HG02981 (cell line): ENCODE measurements around the gene YY1.
A peak's percentile ranks its signal among the peaks of the same experiment; 100 is the strongest.
"Not testable (repeated sequence)": the region's sequence is repeated elsewhere in the genome, so short reads cannot be mapped to it uniquely, and the experiment has no call there.

Experiments
- ATAC-seq: cut with Tn5 transposase; IDR thresholded peaks from one replicate; pipeline ENCODE4 v1.9.1; 2021; ENCODE audit warnings: mild to moderate bottlenecking, moderate library complexity; ENCODE audit not compliant: unreplicated experiment

YY1 gene

DNA sequence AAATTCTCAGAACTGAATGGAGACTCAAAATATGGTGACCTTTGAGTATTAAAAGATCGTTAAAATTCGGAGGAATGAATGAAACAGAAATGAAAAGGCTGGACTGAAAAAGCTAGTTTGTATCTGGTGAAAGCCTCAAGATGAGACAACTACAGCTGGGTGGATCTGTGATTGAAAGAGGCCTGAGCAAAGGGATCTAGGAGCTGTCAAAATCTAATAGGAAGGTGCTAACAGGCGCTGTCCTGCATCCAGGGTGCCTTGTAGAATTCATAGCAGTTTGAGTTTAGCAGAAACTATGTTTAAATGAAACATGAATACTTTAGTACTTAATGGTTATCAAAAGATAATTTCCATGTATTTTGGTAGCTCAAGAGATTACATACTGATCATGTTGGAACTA, 2.3 kb downstream of the YY1 start:
- no peak for ATAC-seq

DNA sequence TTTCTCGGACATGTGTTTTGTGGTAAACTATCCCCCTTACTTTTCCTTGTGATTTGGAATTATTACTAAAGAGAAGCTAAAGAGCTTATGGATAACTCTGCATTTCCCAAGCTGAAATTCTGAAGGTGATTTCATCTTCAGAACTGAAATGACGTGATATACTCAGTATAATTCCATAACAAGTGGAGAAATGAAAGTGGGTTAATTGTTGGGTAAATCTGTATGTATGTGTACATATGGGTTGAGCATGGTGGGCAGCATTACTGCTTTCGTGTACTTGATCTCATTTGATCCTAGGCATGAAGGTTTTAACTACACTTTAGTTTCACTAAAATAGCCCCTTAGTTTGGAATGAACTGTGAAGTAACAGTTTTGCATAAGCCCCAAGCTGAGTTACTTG, 4.1 kb downstream of the YY1 start:
- ATAC-seq: no peak

DNA sequence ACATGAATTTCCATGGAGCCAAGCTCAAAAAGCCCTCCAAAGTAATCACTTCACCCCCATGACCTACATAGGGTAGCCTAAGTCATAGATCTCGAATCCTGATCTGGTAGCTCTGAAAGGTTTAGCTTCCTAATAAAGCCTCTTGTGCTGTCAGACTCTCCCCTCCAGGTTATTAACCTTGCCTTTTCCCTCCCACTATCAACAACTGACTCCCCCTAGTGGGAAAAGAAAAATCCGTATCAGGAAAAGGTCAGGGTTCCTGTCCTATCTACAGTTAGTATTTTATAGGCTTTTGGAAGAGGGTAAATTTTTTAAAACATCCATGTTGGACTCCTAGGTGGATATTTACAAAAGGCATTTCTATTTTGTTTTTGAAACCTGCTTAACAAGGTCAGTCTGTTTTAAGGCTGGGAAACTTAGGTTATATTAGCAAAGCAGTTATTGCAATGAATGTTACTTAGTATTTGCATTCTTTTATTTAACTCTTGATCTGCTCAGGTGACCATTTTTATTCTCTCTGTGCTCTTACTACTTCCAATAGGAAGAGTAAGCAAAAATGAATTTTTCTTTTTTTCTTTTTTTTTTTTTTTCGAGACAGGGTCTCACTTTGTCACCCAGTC, 8.0 kb downstream of the YY1 start:
- ATAC-seq: no peak

DNA sequence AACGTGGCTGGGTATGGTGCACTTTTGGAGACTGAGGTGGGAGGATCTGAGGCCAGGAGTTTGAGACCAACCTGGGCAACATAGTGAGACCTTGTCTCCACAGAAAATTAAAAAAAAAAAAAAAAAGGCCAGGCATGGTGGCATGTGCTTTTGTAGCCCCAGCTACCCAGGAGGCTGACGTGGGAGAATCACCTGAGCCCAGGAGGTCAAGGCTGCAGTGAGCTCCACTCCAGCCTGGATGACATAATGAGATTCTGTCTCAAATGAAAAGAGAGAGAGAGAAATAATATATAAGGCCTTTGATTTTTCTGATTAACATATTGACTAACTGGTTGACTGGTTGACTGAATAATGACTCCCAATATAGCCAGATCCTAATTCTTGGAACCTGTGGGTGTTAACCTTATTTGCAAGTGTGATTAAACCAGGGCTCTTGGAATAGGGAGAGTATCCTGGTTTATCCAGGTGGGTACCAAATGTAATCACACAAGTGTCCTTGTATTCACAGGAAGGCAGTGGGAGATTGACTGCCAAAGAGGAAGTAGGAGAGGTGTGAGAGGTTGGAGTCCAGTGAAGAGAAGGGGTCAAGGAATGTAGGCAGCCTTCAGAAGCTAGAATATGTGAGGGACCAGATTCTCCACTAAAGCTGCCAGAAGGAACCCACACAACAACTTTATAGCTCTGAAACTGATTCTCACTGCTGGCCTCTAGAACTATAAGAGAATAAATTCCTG, 12.0 kb downstream of the YY1 start:
- ATAC-seq: no peak

DNA sequence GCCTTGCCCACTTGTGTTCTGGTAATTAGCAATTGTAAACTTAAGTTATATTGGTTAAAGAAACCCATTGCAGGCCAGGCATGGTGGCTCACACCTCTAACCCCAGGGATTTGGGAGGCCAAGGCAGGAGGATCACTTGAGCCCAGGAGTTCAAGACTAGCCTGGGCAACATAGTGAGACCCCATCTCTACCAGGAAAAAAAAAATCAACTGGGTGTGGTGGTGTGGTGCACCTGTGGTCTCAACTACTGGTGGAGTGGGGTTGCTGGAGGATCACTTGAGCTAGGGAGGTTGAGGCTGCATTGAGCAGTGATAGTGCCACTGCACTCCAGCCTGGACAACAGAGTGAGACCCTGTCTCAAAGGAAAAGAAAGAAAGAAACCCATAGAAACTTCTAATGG, 13.7 kb downstream of the YY1 start:
- no peak for ATAC-seq

DNA sequence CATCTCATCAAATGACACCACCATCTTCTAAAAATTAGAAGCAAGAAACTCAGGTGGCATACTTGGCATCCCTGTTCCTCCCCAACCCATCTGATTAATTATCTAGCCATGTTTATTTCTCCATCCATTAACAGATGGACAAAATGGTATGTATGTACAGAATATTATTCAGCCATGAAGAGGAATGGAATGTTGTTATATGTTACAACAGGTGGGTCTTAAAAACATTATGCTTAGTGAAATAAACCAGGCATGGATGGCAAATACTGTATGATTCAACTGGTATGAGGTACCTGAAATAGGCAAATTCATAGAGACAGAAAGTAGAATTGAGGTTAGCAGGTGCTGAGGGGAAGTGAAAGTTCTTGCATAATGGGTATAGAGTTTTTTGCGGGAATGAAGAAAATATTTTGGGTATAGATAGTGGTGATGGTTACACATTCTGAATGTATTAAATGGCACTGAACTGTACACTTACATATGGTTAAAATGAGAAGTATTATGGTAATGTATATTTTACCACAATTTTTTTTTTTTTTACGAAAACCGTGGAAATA, 17.5 kb downstream of the YY1 start:
- peak; percentile 79 for ATAC-seq

DNA sequence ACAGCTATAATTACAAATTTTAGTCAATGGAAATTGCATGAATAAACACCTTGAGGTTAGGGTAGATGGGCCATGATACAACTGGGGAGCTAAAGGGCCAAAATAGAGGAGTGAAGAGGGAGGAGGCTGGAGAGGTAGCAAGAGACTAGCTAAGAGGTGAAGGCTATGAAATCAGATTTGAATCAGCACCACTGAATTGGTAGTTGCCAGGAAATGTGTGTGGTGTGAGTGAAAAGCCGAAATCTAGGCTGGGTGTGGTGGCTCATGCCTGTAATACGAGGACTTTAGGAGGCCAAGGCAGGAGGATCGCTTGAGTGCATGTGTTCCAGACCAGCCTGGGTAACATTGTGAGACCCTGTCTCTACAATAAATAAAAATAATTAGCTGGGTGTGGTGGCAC, 22.7 kb downstream of the YY1 start:
- no peak for ATAC-seq

DNA sequence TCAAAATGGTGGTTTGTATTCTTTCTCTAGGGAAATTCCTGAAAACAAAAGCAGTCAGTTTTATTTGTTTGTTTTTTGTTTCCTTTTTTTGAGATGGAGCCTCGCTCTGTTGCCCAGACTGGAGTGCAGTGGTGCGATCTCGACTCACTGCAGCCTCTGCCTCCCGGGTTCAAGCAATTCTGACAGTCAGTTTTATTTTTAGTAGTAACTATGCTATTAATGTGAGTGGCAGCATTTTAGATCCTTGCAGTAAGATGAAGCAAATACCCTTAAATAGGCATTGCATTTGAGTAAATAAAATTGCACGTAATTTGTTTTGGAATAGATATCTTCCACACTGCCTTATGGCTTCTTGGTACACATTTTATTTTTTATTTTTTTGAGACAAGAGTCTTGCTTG, 23.6 kb downstream of the YY1 start:
- no peak for ATAC-seq

DNA sequence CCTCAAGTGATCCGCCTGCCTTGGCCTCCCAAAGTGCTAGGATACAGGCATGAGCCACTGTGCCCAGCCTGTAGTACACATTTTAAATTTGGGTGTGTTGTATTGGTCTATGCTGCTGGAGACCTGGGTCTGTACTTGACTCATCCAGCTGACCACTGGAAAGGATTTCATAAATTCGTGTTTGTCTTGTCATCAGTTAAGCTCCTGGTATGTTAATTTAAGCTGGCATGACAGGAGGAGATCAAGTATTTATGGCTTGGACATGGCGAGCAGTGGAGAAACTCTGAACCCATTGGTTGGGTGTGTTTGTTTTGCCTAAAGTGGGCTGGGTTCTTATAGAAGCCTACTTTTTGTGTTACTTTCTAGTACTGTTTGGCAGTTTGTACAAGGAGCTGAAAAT, 24.2 kb downstream of the YY1 start:
- ATAC-seq: no peak

DNA sequence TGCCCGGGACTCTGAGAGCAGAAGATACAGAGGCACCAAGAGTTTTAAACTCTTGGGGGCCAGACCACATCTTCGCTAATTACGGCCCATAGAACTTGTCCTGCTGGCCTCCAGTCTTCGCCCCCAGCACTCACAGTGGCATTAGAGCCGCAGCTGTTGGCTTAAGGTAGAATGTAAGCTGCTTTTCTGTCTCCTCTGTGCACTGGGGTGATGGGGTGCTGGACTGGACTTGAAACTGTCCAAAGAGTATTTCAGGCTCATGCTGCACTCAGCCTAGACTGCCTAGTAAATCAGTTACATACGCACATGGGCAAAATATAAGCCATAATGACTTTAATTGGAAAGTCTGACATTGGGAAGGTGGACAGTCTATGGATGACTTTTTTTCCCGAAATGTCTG, 29.0 kb downstream of the YY1 start:
- no peak for ATAC-seq

DNA sequence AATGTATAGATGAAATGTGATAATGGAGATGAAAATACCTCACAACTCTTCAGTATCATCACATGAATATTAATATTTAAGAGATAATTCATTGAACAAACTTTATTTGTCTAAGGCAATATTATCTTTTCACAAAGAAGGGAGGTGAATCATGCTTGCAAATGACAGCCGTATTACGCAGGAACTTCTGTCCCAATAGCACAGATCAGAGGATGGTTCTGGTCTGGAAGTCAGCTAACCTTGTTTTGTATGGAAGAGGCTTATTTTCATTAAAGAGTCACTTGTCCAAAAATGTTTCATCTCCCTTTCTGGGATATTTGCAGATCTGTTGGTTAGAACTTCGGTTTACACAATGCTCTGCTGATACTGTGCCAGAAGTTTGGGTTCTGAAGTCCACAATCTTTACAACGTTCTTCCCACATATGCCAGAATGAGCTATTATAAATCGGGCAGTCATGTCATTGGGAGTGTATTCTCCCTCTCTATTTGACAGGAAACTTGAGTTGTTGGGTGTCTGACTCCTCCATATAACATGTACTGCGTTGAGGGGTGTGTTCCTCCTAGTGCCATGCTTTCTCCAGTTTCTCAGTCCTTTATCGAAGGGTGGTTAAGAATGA, 29.8 kb downstream of the YY1 start:
- ATAC-seq: no peak

DNA sequence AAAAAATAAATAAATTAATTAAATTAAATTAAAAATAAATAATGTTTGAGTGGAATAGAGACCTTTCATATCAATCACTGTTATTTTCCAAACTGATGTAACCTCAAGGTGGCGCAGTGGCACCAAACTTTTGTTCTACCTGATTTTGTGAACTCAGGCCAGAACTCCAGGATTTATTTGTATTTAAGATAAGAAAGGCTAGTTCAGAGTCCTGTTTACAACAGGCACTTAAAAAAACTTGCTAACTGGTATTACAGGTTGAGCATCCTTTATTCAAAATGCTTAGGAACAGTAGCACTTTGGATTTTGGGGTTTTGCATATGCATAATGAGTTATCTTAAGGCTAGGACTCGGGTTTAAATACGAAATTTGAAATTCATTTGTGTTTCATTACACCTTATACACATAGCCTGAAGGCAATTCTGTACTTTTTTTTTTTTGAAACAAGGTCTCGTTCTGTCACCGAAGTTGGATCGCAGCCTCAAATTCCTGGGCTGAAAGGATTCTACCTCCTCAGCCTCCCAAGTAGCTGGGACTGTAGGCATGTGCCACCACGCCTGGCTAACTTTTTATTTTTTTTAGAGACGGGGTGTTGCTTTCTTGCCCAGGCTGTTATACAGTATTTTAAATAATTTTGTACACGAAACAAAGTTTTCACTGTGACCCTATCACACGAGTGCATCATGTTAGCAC, 32.4 kb downstream of the YY1 start:
- no peak for ATAC-seq

DNA sequence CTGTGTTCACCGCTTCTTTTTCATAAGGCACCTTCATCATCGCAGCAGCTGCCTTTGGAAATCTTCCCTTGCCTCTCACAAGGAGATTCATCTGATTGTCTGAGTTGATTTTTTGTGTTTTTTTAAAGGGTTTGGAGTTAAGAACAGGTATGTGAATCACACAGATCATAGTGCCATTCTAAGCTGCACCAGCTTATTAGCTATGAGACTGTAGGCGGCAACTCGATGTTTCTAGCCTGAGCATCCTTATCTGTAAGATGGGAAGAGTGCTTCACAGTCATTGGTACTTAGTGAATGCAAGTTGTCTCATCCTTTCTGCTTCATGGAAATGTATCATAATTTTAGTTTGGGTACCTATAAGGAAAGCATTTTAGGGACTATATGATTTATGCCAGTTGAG, 35.3 kb downstream of the YY1 start:
- no peak for ATAC-seq

DNA sequence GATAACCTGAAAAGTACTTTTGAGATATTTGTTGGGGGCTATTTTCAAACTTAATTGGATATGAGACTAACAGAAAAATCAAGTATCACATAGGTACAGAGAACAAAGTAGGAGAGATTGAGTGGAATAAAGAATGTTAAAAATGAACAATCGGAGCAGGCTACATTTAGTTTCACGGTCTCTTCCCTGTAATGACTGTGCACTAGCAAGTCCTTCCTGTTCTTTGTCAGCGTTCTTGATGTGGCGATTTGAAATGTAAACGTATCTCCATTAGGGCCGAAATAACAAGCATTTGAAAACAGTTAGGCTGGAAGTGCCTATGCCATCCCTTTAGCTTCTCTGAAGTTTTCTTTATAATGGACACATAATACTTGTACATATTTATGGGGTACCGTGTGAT, 36.3 kb downstream of the YY1 start:
- ATAC-seq: no peak

DNA sequence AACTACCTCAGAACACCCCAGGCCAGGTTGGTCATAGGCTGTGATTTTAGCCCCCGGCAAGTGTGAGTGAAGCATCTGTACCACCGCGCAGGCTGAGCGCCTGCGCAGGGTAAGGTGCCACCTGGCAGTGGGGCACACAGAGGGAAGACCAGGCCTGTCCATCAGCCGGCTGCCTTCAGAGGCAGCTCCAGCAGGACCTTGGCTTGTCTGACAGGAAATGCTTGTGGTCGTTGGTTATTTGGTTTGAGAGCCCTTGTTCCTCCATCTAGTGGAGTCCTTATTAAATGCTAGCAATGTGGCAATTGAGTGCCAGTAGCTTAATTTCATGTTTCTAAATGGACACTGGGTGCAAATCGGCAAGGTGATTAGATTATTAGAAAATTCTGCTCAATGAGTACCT, 39.8 kb downstream of the YY1 start:
- ATAC-seq: peak; percentile 66

DNA sequence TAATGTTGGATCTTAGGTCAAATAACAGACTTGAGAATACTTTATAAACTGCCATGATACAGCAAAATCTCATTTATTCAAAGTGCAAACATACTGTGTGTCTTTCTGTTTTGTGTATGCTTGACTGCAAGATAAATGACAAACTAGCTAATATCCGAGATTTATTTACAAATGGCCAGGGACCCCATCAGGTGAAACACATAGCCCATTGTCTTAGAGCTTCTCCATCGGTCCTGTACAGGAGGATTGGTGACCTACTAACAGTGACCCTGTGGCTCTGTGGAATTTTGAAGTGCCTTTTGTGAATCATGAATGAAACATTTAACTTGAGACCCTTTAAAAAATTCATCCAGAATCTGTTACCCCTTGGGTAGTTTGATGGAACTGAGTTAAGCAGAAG, 40.2 kb downstream of the YY1 start:
- no peak for ATAC-seq

DNA sequence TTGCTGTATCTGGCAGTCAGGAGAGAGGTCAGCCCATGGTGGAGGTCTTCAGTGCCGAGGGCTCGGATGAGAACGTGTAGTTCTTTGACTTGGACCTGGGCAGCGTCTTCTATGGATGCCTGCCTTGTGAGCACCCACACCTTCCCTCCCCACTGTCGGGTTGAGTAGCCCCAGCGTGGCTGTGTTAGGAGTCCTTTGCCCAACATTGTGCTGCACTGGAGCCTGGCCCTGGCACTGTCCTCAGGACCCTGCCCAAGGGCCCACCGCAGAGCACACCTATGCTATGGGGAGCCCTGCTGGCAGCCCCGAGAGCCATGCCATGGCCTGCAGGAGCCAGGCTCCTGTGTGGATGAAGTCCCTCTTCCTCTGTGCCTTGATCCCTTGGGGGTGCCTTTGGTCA, 40.6 kb downstream of the YY1 start:
- no peak for ATAC-seq

DNA sequence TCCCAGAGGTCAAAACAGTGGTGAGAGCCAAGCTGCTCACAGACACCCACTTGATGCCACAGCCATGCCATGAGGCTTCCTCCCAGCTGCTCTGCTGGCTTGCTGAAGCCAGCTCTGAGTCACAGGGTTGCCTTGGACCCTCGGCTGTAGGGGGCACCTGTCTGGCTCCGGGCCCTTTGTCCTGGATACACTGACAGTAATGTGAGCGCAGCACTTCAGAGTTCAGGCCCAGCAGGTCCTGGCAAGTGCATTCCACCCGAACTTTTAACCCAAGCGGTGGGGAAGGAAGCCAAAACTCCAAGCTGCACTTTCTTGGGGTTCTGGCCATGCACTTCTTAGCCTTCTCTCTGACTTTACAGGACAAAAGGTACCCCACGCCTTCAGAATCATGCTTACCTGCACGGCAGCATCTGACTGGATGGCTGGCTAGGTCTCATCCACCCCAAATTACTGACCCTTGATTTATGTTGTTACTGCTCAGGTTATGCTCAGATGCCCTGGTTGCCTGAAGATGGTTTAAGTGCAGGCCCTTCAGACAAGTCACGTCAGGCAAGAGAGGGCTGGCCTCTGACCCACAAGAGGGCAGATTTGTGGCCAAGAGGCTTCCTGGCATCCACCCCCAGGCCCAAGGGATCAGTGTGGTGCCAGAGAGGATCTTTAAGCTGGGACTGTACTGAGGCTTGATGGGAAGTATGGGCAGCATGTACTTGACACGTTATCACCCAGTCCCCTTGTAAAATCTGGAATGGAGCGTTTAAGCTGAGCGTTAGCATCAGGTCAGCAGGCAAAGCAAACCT, 42.5 kb downstream of the YY1 start:
- no peak for ATAC-seq

DNA sequence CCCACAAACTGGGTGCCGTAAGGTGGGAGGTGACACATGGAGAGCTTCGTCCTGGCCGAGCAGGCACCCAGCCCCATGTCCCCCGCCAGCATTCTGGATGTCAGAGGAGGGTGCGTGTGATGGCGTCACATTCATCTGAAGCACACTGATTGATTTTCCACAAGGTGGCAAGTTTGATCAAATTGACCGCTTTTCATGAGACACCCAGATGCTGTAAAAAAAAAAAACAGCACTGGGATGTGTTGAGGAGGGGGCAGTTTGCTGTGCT, 43.1 kb downstream of the YY1 start:
- no peak for ATAC-seq

DNA sequence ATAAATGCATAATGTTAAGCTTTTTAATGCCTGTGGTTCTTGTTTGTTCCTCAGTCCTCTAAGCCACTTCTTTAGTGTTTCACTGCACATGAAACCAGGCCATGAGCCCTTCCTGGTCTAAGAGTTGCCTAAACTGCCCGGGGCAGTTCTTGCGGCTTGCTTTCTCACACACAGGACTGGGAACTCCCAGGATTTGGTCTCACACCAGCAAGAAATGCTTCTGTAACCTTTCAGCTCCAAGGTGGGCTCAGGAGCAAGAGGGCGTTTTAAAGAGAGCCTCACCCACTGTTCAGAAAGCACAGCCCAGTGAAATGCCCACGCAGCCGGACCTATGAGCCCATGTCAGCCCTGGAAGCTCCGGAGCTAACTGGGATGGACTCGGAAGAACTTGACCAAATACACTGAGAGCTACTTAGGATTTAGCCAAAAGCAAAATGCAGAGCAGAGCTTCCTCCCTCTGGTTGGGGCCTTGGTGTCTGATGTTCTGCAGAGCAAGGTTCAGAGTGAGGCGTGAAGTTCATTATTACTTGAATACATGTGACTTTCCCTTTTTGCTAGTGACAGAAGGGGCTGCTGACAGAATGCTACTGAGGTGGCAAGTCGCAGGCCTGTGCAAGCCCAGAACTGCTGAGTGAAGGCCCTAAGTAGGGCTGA, 43.9 kb downstream of the YY1 start:
- no peak for ATAC-seq

DNA sequence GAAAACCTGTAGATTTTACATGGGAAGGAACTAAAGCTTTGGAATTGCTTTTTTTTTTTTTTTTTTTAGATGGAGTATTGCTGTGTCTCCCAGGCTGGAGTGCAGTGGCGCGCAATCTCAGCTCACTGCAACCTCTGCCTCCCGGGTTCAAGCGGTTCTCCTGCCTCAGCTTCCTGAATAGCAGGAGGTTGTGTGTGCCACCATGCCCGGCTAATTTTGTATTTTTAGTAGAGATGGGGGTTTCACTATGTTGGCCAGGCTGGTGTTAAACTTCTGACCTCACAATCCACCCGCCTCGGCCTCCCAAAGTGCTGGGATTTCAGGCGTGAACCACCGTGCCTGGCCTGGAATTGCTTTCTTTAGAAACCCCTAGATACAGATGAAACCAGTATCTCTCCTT, 44.5 kb downstream of the YY1 start:
- not testable (repeated sequence) for ATAC-seq
